Mesenteric fat pad (tissue), 1 donor: ENCODE results near the gene EIF4G2. TPM values are rescaled to one million over a fixed set of nuclear protein-coding genes. Genes with fewer than 3 reads are reported as not detected.
A peak's percentile ranks its signal among the peaks of the same experiment; 100 is the strongest.

Experiments
- DNase-seq: peaks from one replicate; pipeline ENCODE4 v3.0.0-alpha.2; 2020; ENCODE audit warnings: low spot score
- total RNA-seq: library from RNA; stranded (reverse); fragmentation: NEBNext Ultra II Directional; extraction: Animal tissue kit (Norgen Biotek cat#: 25700); gene quantifications from one replicate; pipeline ENCODE4 v1.2.1, GENCODE V29; 2021
- donor health status: DM: yes; HTN: yes; CAD: no.

Gene EIF4G2
- total RNA-seq, 1 donor from 2014 or later: 854 TPM

- no peak for DNase-seq
These were observed 841 bp upstream of the EIF4G2 start for GRCh38 chr11:10809373-10810160.

GRCh38 chr11:10808235-10808552, 532 bp downstream of the EIF4G2 start:
- no peak for DNase-seq

GRCh38 chr11:10807493-10808234, 1.1 kb downstream of the EIF4G2 start:
- DNase-seq: peak; percentile 91

GRCh38 chr11:10806206-10806605, 2.5 kb downstream of the EIF4G2 start:
- DNase-seq: no peak

- no peak for DNase-seq
These were observed 3.0 kb downstream of the EIF4G2 start for GRCh38 chr11:10805741-10806140.

GRCh38 chr11:10803676-10804075, 5.0 kb downstream of the EIF4G2 start:
- no peak for DNase-seq

GRCh38 chr11:10800292-10800691, 8.4 kb downstream of the EIF4G2 start:
- no peak for DNase-seq

GRCh38 chr11:10798330-10798928, 10.3 kb downstream of the EIF4G2 start:
- DNase-seq: no peak

GRCh38 chr11:10797531-10797930, 11.2 kb downstream of the EIF4G2 start:
- DNase-seq: no peak

- no peak for DNase-seq
These were observed 11.7 kb downstream of the EIF4G2 start for GRCh38 chr11:10797001-10797400.

- DNase-seq: no peak
These were observed 12.5 kb downstream of the EIF4G2 start for GRCh38 chr11:10796191-10796590.

GRCh38 chr11:10793470-10794255, 15.1 kb downstream of the EIF4G2 start:
- DNase-seq: no peak

GRCh38 chr11:10792385-10793068, 16.2 kb downstream of the EIF4G2 start:
- DNase-seq: peak; percentile 95

- no peak for DNase-seq
These were observed 22.3 kb downstream of the EIF4G2 start for GRCh38 chr11:10786451-10786850.

- DNase-seq: no peak
These were observed 23.6 kb downstream of the EIF4G2 start for GRCh38 chr11:10785146-10785474.

GRCh38 chr11:10784232-10785145, 24.2 kb downstream of the EIF4G2 start:
- DNase-seq: no peak

GRCh38 chr11:10780040-10780439, 28.7 kb downstream of the EIF4G2 start:
- no peak for DNase-seq

GRCh38 chr11:10779086-10779485, 29.6 kb downstream of the EIF4G2 start:
- no peak for DNase-seq

- no peak for DNase-seq
These were observed 30.3 kb downstream of the EIF4G2 start for GRCh38 chr11:10778217-10778970.
